Measurements from ENCODE around the gene NAB2. TPM values are rescaled to one million over a fixed set of nuclear protein-coding genes. Genes with fewer than 3 reads are reported as not detected.
"Not testable (repeated sequence)": the region's sequence is repeated elsewhere in the genome, so short reads cannot be mapped to it uniquely, and the experiment has no call there.

The NAB2 gene
- total RNA-seq, 2 experiments from 2014 or later, result 39.6 to 41.6 TPM

DNA sequence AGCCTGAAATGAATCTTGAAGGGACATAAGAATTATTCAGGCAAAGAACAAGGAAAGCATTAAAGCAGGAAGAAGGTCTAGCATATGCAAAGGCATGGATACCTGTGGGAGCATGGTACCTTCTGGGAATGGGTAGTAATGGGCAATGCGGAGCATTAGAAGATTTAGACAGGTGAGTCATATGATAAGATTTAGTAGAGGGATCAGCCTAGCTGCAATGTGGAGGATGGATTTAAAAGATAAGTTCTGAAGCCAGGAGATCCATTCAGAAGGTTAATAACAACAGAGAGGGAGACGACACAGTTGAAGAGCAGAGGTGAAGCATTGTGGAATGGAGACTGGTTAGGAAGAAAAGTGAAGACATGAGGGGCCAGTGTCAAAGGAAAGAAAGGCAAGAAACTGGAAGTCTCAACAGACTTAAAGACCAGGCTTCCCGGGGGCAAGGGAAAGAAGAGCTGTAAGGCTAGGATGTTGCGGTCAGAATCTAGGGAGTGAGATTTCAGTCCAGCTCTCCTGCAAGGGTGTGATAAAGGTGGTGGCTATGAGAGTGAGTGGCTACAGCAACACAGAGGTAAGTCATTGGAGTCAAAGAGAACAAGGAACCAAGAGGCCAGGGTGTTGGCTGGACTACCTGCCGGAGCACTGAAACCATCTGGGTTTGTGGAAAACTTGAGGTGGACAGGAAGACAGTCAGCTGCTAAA lies 27.8 kb downstream of the NAB2 start:
- Mint-ChIP-seq H3K4me3 (no peak overlapping the region), H3K4me1 (ENCODE audit: low read depth) (peaks cover 26% of the 10 kb centered on the region), H3K9me3 (no peaks in the 10 kb centered on the region), H3K27ac (no peak overlapping the region), H3K36me3 (no peaks in the 10 kb centered on the region), H3K27me3 (no peaks in the 10 kb centered on the region)
- ChIA-PET CTCF (interaction anchor here (0.8 to 1.8 kb wide), 6 partner anchors 8 to 329 kb away, joined by 3 to 6 read pairs (median 4); no protein-coding TSS in a partner anchor), POLR2A (no interaction called here)
- DNase-seq, result no peak
- intact Hi-C loops (cut with micrococcal nuclease), result loop anchor here (10.0 kb wide), 1 partner anchor 282 kb away; no protein-coding TSS in a partner anchor

DNA sequence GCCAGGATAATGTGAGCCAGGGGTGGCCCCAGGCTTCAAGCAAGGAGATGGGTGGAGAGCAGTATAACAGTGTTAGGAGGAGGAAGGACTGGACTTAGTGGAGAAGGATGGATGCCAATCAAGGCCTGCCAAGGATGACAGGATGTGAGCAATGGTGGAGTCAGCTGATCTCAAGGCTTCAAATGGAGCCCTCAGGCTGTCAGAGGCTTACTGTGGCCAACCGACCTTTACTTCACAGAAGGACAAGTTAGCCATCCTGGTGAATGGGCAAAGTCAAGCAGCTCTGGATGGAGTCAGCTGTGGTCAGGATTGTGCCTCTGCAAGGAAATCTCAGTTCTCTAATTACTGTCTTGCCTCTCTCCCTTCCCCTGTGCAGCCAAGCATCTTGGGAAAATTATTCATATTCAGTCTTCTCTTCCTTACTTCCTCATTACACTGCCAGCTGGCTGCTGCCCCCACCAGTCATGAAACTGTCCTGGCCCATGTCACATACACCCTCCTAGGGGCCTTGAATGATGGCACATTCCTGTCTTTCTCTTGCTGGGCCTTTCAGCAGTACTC lies 29.9 kb downstream of the NAB2 start:
- H3K27ac Mint-ChIP-seq, result no peak overlapping the region

DNA sequence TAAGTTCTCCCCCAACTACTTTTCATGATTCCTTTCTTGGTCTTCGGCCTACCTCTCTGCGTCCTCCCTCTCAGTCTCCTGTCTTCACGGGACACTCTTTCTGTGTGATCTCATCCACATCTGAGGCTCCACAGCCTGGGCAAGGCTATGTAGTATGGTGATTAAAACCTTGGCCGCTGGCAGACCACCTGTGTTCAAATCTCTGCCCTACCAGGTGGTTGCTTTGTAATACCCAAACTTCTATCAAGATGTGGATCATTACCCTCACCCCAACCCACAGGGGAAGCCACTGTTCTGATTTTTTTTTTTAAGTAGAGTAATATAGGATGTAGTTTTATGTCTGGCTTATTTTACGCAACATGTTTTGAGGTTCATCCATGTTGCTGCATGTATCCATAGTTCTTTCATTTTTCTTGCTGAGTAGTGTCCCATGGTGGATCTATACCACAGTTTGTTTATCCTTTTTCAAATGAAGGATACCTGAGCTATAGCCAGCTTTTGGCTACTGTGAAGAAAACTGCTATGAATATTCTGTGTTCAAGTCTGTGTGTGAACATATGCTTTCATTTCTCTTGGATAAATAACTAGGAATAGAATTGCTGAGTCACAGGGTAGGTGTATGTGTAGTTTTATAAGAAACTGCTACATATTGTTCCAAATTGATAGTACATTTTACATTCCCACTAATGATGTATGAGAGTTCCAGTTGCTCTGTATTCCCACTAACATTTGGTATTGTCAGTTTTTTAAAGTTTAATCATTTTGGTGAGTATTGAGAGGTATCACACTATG lies 30.6 kb downstream of the NAB2 start:
- Mint-ChIP-seq H3K4me3 (no peak overlapping the region), H3K27ac (no peak overlapping the region), H3K27me3 (no peaks in the 10 kb centered on the region), H3K36me3 (peaks cover 3% of the 10 kb centered on the region), H3K9me3 (peaks cover 10% of the 10 kb centered on the region), H3K4me1 (ENCODE audit: low read depth) (peaks cover 16% of the 10 kb centered on the region)
- ChIA-PET CTCF (interaction anchor here (0.7 to 11.4 kb wide), 6 partner anchors 50 to 123 kb away, joined by 3 to 228 read pairs (median 5); partner anchors contain the start of gene MYO1A), POLR2A (no interaction called here)
- intact Hi-C loops (cut with micrococcal nuclease), result loop anchor here (10.0 kb wide), 1 partner anchor 285 kb away; no protein-coding TSS in a partner anchor
- no peak for DNase-seq

More for the DNA sequence above, 29.9 kb downstream of the NAB2 start:
- intact Hi-C loops (cut with micrococcal nuclease), result loop anchor here (10.0 kb wide), 1 partner anchor 284 kb away; no protein-coding TSS in a partner anchor
- CTCF ChIA-PET, result interaction anchor here (0.7 to 11.4 kb wide), 6 partner anchors 12 to 124 kb away, joined by 3 to 228 read pairs (median 4); partner anchors contain the start of gene MYO1A
- Mint-ChIP-seq H3K4me3 (no peak overlapping the region), H3K9me3 (peaks cover 5% of the 10 kb centered on the region), H3K4me1 (ENCODE audit: low read depth) (peaks cover 11% of the 10 kb centered on the region), H3K36me3 (peaks cover 2% of the 10 kb centered on the region), H3K27me3 (no peaks in the 10 kb centered on the region)
- DNase-seq, result peak; percentile 32
- POLR2A ChIA-PET, result no interaction called here

DNA sequence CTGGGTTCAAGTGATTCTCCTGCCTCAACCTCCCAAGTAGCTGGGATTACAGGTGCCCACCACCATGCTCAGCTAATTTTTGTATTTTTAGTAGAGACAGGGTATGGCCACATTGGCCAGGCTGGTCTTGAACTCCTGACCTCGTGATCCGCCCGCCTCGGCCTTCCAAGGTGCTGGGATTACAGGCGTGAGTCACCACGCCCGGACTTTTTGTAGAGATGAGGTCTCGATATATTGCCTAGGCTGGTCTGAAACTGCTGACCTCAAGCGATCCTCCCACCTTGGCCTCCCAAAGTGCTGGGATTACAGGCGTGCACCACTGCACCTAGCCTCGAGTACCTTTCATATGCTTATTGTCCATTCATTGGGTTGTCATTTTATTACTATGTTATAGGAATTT lies 31.8 kb downstream of the NAB2 start:
- H3K4me1 Mint-ChIP-seq (ENCODE audit: low read depth), result peaks cover 17% of the 10 kb centered on the region

DNA sequence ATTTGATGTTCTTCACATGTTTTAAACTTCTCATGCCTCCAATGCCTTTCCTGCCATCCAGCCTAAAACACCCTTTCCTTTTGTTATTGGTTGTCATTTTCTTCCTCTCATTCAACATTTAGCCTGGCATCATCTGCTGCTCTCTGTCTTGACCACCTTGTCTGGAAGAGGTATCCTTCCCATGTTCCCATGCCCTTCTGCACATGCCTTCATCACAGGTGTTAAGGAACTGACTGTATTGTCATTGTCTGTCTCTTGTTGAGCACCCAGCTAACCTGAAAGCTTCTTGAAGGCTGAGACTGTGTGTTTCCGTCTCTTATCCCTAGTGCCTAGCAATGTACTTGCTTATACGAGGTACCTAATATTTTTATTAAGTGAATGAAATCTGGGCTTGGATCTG lies 34.9 kb downstream of the NAB2 start:
- intact Hi-C loops (cut with micrococcal nuclease), result loop anchor here (1.0 kb wide), 2 partner anchors 49 to 59 kb away; no protein-coding TSS in a partner anchor
- Mint-ChIP-seq H3K9me3 (peaks cover 10% of the 10 kb centered on the region), H3K4me3 (no peak overlapping the region), H3K4me1 (ENCODE audit: low read depth) (peaks cover 17% of the 10 kb centered on the region), H3K27ac (no peak overlapping the region), H3K36me3 (peaks cover 3% of the 10 kb centered on the region), H3K27me3 (peaks cover 6% of the 10 kb centered on the region)
- ChIA-PET POLR2A (interaction anchor here (0.9 kb wide), 1 partner anchor 46 kb away, joined by 3 read pairs; no protein-coding TSS in a partner anchor), CTCF (interaction anchor here (0.8 to 11.4 kb wide), 31 partner anchors 9 to 373 kb away, joined by 3 to 228 read pairs (median 7); partner anchors contain the start of genes NEMP1, SHMT2, STAT6 and ZBTB39)
- DNase-seq, result no peak

More for the DNA sequence above, 31.8 kb downstream of the NAB2 start:
- intact Hi-C loops (cut with micrococcal nuclease); H3K36me3 Mint-ChIP-seq; DNase-seq; H3K27ac Mint-ChIP-seq; H3K27me3 Mint-ChIP-seq; H3K4me3 Mint-ChIP-seq: not testable (repeated sequence)
- ChIA-PET POLR2A (interaction anchor here (0.8 kb wide), 1 partner anchor 28 kb away, joined by 3 read pairs; no protein-coding TSS in a partner anchor), CTCF (interaction anchor here (0.6 to 11.4 kb wide), 9 partner anchors 8 to 364 kb away, joined by 3 to 228 read pairs (median 5); partner anchors contain the start of gene STAT6)
- H3K9me3 Mint-ChIP-seq, result peaks cover 10% of the 10 kb centered on the region

DNA sequence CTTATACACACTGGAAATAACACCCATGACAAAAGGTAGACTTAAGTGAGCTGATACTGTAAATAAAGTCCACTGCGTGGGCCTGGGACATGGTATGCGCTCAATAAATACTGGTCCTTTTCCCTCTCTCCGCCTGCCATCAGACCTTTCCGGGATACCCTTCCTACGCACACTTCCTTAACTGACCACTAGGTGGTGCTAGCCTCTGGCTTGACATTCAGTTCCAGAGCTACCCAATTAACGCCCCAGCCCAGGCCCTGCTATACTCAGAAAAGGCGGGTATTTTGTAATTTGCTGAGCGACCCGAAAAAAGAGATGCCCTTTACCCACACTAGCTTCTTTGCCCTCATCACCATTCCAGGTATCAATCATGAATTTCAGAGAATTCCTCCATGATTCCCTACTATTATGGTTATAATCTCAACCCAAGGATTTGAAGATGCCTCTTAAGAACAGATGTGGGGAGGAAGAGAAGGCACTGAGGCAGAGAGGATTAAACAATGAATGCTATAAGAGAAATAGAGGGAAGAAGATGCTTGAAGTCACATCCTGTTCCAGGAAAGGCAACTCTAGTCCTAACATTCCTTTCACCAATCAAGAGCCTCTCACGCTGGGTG lies 35.5 kb downstream of the NAB2 start:
- peak; percentile 83 for DNase-seq
- CTCF ChIA-PET, result interaction anchor here (0.6 to 11.4 kb wide), 35 partner anchors 8 to 374 kb away, joined by 3 to 228 read pairs (median 6); partner anchors contain the start of genes NEMP1, SHMT2, STAT6 and ZBTB39

DNA sequence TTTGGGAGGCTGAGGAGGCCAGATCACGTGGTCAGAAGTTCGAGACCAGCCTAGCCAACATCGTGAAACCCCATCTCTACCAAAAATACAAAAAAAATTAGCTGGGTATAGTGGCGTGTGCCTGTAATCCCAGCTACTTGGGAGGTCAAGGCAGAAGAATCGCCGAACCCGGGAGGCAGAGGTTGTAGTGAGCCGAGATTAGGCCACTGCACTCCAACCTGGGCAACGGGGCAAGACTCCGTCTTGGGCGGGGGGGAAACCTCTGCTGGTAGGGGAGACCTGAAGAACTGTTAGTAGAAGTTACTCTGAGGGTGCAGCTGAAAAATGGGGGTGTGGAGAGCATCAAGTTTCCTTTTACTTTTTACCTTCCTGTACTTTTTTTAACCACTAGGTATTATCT lies 37.1 kb downstream of the NAB2 start:
- DNase-seq, result no peak
- Mint-ChIP-seq H3K4me1 (ENCODE audit: low read depth) (peaks cover 18% of the 10 kb centered on the region), H3K27me3 (peaks cover 6% of the 10 kb centered on the region), H3K4me3 (no peak overlapping the region), H3K36me3 (peaks cover 3% of the 10 kb centered on the region), H3K9me3 (peaks cover 10% of the 10 kb centered on the region), H3K27ac (no peak overlapping the region)
- POLR2A ChIA-PET, result interaction anchor here (1.2 kb wide), 1 partner anchor 14 kb away, joined by 8 read pairs; no protein-coding TSS in a partner anchor
- intact Hi-C loops (cut with micrococcal nuclease), result no loop called here
- CTCF ChIA-PET, result interaction anchor here (0.8 to 11.4 kb wide), 9 partner anchors 10 to 123 kb away, joined by 3 to 228 read pairs (median 6); partner anchors contain the start of gene STAT6

More for the DNA sequence above, 35.5 kb downstream of the NAB2 start:
- Mint-ChIP-seq H3K4me3 (no peak overlapping the region), H3K27ac (no peak overlapping the region), H3K9me3 (peaks cover 10% of the 10 kb centered on the region), H3K27me3 (peaks cover 6% of the 10 kb centered on the region), H3K4me1 (ENCODE audit: low read depth) (peaks cover 11% of the 10 kb centered on the region), H3K36me3 (peaks cover 3% of the 10 kb centered on the region)
- POLR2A ChIA-PET, result no interaction called here
- intact Hi-C loops (cut with micrococcal nuclease), result loop anchor here (1.0 kb wide), 2 partner anchors 49 to 59 kb away; no protein-coding TSS in a partner anchor

DNA sequence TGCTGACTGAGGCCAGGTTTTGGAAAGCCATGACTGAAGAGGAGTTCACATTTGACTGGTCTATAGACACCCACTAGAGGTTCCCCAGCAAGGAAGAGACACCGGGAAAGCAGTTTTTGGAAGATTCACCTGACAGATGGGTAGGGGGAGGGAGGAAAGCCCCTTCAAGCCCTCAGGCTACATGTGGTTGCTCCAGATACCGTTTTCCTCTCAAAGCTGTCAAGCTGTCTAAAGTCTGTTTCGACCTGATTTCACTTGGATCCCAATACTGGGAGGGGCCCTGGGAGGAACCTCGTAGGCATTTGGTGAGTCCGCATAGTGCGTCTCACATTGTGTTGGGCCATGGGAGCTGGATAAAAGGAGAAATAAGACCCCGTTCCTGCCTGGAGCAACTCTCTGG lies 37.6 kb downstream of the NAB2 start:
- intact Hi-C loops (cut with micrococcal nuclease), result no loop called here

DNA sequence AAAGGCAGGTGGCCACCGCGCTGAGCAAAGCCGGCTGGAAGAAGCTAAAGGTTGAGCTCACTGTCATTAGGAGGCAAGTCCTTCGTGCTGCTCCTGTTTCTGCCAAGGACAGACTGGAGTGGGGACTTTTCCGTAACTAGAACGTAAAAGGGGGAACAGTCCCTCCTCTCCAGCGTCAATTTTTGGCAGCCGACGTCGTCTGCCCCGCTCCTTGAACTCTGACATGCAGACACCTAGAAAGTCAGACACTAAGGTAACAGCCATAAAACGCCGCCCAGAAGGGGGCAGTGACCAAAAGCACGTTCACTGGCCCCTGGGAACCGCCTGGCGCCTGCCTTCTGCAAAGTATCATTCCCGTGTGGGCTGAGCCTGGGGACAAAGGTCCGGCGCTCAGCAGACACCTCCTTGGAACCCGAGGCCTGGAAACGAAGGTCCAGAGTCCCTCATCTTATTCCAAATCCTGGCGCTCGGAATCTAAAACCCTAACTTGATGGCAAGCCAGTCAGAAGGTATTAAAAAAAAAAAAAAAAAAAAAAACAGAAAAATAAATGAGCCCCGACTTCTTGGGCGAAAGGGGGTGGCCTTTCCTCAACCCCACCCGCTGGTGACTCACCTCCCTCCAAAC lies 38.3 kb downstream of the NAB2 start:
- peaks cover 10% of the 10 kb centered on the region for H3K9me3 Mint-ChIP-seq
- H3K27me3 Mint-ChIP-seq, result peaks cover 6% of the 10 kb centered on the region
- peaks cover 18% of the 10 kb centered on the region for H3K4me1 Mint-ChIP-seq (ENCODE audit: low read depth)
- intact Hi-C loops (cut with micrococcal nuclease), result no loop called here
- H3K4me3 Mint-ChIP-seq, result peak overlapping the region; percentile 78
- no peak overlapping the region for H3K27ac Mint-ChIP-seq
- POLR2A ChIA-PET, result interaction anchor here (2.4 kb wide), 1 partner anchor 16 kb away, joined by 17 read pairs; the partner anchor contains the start of gene STAT6
- peaks cover 3% of the 10 kb centered on the region for H3K36me3 Mint-ChIP-seq
- peak; percentile 54 for DNase-seq
- CTCF ChIA-PET, result interaction anchor here (0.6 to 11.4 kb wide), 10 partner anchors 9 to 150 kb away, joined by 3 to 228 read pairs (median 6); partner anchors contain the start of gene STAT6

More for the DNA sequence above, 37.6 kb downstream of the NAB2 start:
- POLR2A ChIA-PET, result no interaction called here
- DNase-seq, result no peak
- H3K9me3 Mint-ChIP-seq, result peaks cover 10% of the 10 kb centered on the region
- no peak overlapping the region for H3K4me3 Mint-ChIP-seq
- H3K36me3 Mint-ChIP-seq, result peaks cover 3% of the 10 kb centered on the region
- H3K27ac Mint-ChIP-seq, result no peak overlapping the region
- peaks cover 18% of the 10 kb centered on the region for H3K4me1 Mint-ChIP-seq (ENCODE audit: low read depth)
- CTCF ChIA-PET, result interaction anchor here (1.1 to 11.4 kb wide), 8 partner anchors 10 to 123 kb away, joined by 3 to 228 read pairs (median 22); partner anchors contain the start of gene STAT6
- peaks cover 6% of the 10 kb centered on the region for H3K27me3 Mint-ChIP-seq

DNA sequence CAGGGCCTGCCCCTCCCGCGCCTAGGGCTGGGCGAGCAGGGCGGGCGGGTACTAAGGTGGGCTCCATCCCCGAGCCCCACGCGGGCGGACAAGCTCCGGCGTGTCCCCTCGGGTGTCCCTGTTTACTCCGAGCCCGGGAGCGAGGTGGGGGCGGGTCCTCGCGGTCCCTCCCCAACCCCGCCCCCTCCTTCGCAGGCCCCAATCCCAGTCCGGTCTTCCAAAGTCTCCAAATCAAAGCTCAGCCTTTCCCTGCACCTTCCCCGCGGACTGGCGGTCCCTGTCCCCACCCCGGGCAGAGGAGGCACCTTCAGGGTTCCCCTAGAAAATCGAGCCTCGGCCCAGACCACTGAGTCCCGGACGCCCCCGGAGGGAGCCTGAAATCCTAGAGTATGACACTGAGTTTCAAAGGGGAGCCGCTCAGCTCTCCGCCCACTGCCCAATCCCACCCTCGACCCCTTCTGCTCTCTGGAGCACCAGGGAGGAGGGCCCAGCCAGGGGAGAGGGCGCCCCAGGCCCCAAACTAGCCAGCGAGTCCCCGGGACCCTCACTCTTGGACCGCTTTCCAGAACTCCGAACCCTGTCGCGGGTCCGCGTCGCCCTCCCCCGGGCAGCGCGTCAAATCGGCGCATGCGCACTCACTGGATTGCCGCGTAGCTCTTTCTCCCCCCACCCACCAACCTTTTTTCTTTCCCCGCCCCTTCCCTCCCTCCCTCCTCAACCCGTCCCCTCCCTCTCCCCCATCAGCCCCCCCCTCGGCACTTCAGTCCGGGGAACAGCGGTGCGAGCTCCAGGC lies 39.0 kb downstream of the NAB2 start, which contains the start of gene LRP1:
TSS of gene LRP1 (plus strand) at position 758 of the 793 bp plus-strand sequence. CDS start 482 bp downstream, outside the sequence.
- POLR2A ChIA-PET, result interaction anchor here (0.8 to 2.4 kb wide), 2 partner anchors 17 to 63 kb away, joined by 4 to 17 read pairs; partner anchors contain the start of gene STAT6
- Mint-ChIP-seq H3K27ac (no peak within 1 kb of the TSS), H3K4me3 (peak within 1 kb of the TSS; percentile 78), H3K27me3 (peaks cover 6% of the 10 kb centered on the region), H3K36me3 (peaks cover 3% of the 10 kb centered on the region), H3K4me1 (ENCODE audit: low read depth) (peaks cover 18% of the 10 kb centered on the region), H3K9me3 (peaks cover 10% of the 10 kb centered on the region)
- peak; percentile 80 for DNase-seq
- CTCF ChIA-PET, result interaction anchor here (0.8 to 11.4 kb wide), 11 partner anchors 8 to 139 kb away, joined by 3 to 228 read pairs (median 6); partner anchors contain the start of gene STAT6
- intact Hi-C loops (cut with micrococcal nuclease), result no loop called here

All from activated CD4-positive, alpha-beta memory T cell treated with anti-CD3 and anti-CD28 coated beads for 36 hours (primary cell).